Measurements from ENCODE around the gene ECEL1. TPM values are rescaled to one million over a fixed set of nuclear protein-coding genes. Genes with fewer than 3 reads are reported as not detected.

ECEL1 gene
- total RNA-seq, 2 experiments from 2014 or later = 0.10 TPM; not detected in 1

GRCh38 chr2:232504438-232504837 is 16.8 kb upstream of the ECEL1 start:
- H3K27ac Mint-ChIP-seq = no peak overlapping the region
- no peaks in the 10 kb centered on the region for H3K9me3 Mint-ChIP-seq
- no peak for DNase-seq
- no peak overlapping the region for H3K4me3 Mint-ChIP-seq
- CTCF ChIA-PET = no interaction called here
- intact Hi-C loops (cut with micrococcal nuclease) = no loop called here
- POLR2A ChIA-PET = no interaction called here
- peaks cover 7% of the 10 kb centered on the region for H3K4me1 Mint-ChIP-seq (ENCODE audit: low read depth)
- H3K36me3 Mint-ChIP-seq = no peaks in the 10 kb centered on the region
- H3K27me3 Mint-ChIP-seq = peaks cover 34% of the 10 kb centered on the region

GRCh38 chr2:232503809-232504323 is 16.2 kb upstream of the ECEL1 start:
- ChIA-PET CTCF (no interaction called here), POLR2A (no interaction called here)
- no peaks in the 10 kb centered on the region for H3K9me3 Mint-ChIP-seq
- peaks cover 34% of the 10 kb centered on the region for H3K27me3 Mint-ChIP-seq
- H3K4me1 Mint-ChIP-seq (ENCODE audit: low read depth) = peaks cover 7% of the 10 kb centered on the region
- H3K36me3 Mint-ChIP-seq = no peaks in the 10 kb centered on the region
- no peak for DNase-seq
- no peak overlapping the region for H3K27ac Mint-ChIP-seq
- peak overlapping the region; percentile 36 for H3K4me3 Mint-ChIP-seq
- intact Hi-C loops (cut with micrococcal nuclease) = no loop called here

- peak overlapping the region; percentile 51 for H3K4me3 Mint-ChIP-seq
- CTCF ChIA-PET = no interaction called here
- intact Hi-C loops (cut with micrococcal nuclease) = no loop called here
- H3K27me3 Mint-ChIP-seq = peaks cover 34% of the 10 kb centered on the region
- POLR2A ChIA-PET = no interaction called here
- peaks cover 7% of the 10 kb centered on the region for H3K4me1 Mint-ChIP-seq (ENCODE audit: low read depth)
- no peak overlapping the region for H3K27ac Mint-ChIP-seq
- H3K36me3 Mint-ChIP-seq = no peaks in the 10 kb centered on the region
- peak; percentile 61 for DNase-seq
- H3K9me3 Mint-ChIP-seq = no peaks in the 10 kb centered on the region
Observed at GRCh38 chr2:232502911-232503808, 15.5 kb upstream of the ECEL1 start.

GRCh38 chr2:232502511-232502910 is 14.9 kb upstream of the ECEL1 start:
- peak; percentile 30 for DNase-seq
- H3K4me3 Mint-ChIP-seq = peak overlapping the region; percentile 55
- H3K36me3 Mint-ChIP-seq = no peaks in the 10 kb centered on the region
- H3K9me3 Mint-ChIP-seq = no peaks in the 10 kb centered on the region
- no peak overlapping the region for H3K27ac Mint-ChIP-seq
- peaks cover 7% of the 10 kb centered on the region for H3K4me1 Mint-ChIP-seq (ENCODE audit: low read depth)
- ChIA-PET CTCF (no interaction called here), POLR2A (no interaction called here)
- H3K27me3 Mint-ChIP-seq = peaks cover 34% of the 10 kb centered on the region
- intact Hi-C loops (cut with micrococcal nuclease) = no loop called here

GRCh38 chr2:232501794-232502390 is 14.3 kb upstream of the ECEL1 start:
- CTCF ChIA-PET = no interaction called here
- Mint-ChIP-seq H3K9me3 (no peaks in the 10 kb centered on the region), H3K4me3 (no peak overlapping the region), H3K27ac (no peak overlapping the region), H3K27me3 (peaks cover 34% of the 10 kb centered on the region), H3K36me3 (no peaks in the 10 kb centered on the region), H3K4me1 (ENCODE audit: low read depth) (peaks cover 7% of the 10 kb centered on the region)
- no peak for DNase-seq
- POLR2A ChIA-PET = no interaction called here
- intact Hi-C loops (cut with micrococcal nuclease) = no loop called here

- Mint-ChIP-seq H3K36me3 (no peaks in the 10 kb centered on the region), H3K4me3 (no peak overlapping the region), H3K4me1 (ENCODE audit: low read depth) (peaks cover 7% of the 10 kb centered on the region), H3K9me3 (no peaks in the 10 kb centered on the region), H3K27me3 (peaks cover 34% of the 10 kb centered on the region), H3K27ac (no peak overlapping the region)
- CTCF ChIA-PET = no interaction called here
- intact Hi-C loops (cut with micrococcal nuclease) = no loop called here
- POLR2A ChIA-PET = no interaction called here
- DNase-seq = no peak
Observed at GRCh38 chr2:232501331-232501771, 13.7 kb upstream of the ECEL1 start.

GRCh38 chr2:232498452-232498851 is 10.8 kb upstream of the ECEL1 start:
- CTCF ChIA-PET = no interaction called here
- peaks cover 21% of the 10 kb centered on the region for H3K27me3 Mint-ChIP-seq
- DNase-seq = no peak
- no peak overlapping the region for H3K27ac Mint-ChIP-seq
- POLR2A ChIA-PET = no interaction called here
- intact Hi-C loops (cut with micrococcal nuclease) = no loop called here
- H3K4me3 Mint-ChIP-seq = no peak overlapping the region
- no peaks in the 10 kb centered on the region for H3K9me3 Mint-ChIP-seq
- peaks cover 5% of the 10 kb centered on the region for H3K4me1 Mint-ChIP-seq (ENCODE audit: low read depth)
- H3K36me3 Mint-ChIP-seq = no peaks in the 10 kb centered on the region

GRCh38 chr2:232497348-232497747 is 9.7 kb upstream of the ECEL1 start:
- H3K27me3 Mint-ChIP-seq = peaks cover 18% of the 10 kb centered on the region
- intact Hi-C loops (cut with micrococcal nuclease) = no loop called here
- H3K4me3 Mint-ChIP-seq = no peak overlapping the region
- peaks cover 1% of the 10 kb centered on the region for H3K4me1 Mint-ChIP-seq (ENCODE audit: low read depth)
- no peak for DNase-seq
- H3K9me3 Mint-ChIP-seq = no peaks in the 10 kb centered on the region
- H3K36me3 Mint-ChIP-seq = no peaks in the 10 kb centered on the region
- POLR2A ChIA-PET = no interaction called here
- no peak overlapping the region for H3K27ac Mint-ChIP-seq
- CTCF ChIA-PET = no interaction called here

GRCh38 chr2:232496501-232497270 is 9.1 kb upstream of the ECEL1 start:
- peaks cover 13% of the 10 kb centered on the region for H3K27me3 Mint-ChIP-seq
- H3K9me3 Mint-ChIP-seq = no peaks in the 10 kb centered on the region
- no peaks in the 10 kb centered on the region for H3K4me1 Mint-ChIP-seq (ENCODE audit: low read depth)
- H3K27ac Mint-ChIP-seq = no peak overlapping the region
- intact Hi-C loops (cut with micrococcal nuclease) = no loop called here
- H3K36me3 Mint-ChIP-seq = no peaks in the 10 kb centered on the region
- POLR2A ChIA-PET = no interaction called here
- no peak for DNase-seq
- no peak overlapping the region for H3K4me3 Mint-ChIP-seq
- CTCF ChIA-PET = no interaction called here

- Mint-ChIP-seq H3K36me3 (no peaks in the 10 kb centered on the region), H3K27me3 (peaks cover 11% of the 10 kb centered on the region), H3K27ac (no peak overlapping the region), H3K9me3 (no peaks in the 10 kb centered on the region), H3K4me3 (no peak overlapping the region), H3K4me1 (ENCODE audit: low read depth) (no peaks in the 10 kb centered on the region)
- POLR2A ChIA-PET = no interaction called here
- no peak for DNase-seq
- intact Hi-C loops (cut with micrococcal nuclease) = no loop called here
- CTCF ChIA-PET = no interaction called here
Observed at GRCh38 chr2:232495292-232495691, 7.7 kb upstream of the ECEL1 start.

- intact Hi-C loops (cut with micrococcal nuclease) = no loop called here
- CTCF ChIA-PET = no interaction called here
- Mint-ChIP-seq H3K27me3 (peaks cover 10% of the 10 kb centered on the region), H3K4me1 (ENCODE audit: low read depth) (no peaks in the 10 kb centered on the region), H3K27ac (no peak overlapping the region), H3K9me3 (no peaks in the 10 kb centered on the region), H3K4me3 (no peak overlapping the region), H3K36me3 (no peaks in the 10 kb centered on the region)
- POLR2A ChIA-PET = no interaction called here
- no peak for DNase-seq
Observed at GRCh38 chr2:232494542-232494941, 6.9 kb upstream of the ECEL1 start.

GRCh38 chr2:232493701-232494474 is 6.3 kb upstream of the ECEL1 start:
- peaks cover 16% of the 10 kb centered on the region for H3K27me3 Mint-ChIP-seq
- H3K27ac Mint-ChIP-seq = no peak overlapping the region
- H3K9me3 Mint-ChIP-seq = no peaks in the 10 kb centered on the region
- ChIA-PET POLR2A (no interaction called here), CTCF (no interaction called here)
- no peak for DNase-seq
- H3K4me3 Mint-ChIP-seq = no peak overlapping the region
- intact Hi-C loops (cut with micrococcal nuclease) = no loop called here
- no peaks in the 10 kb centered on the region for H3K4me1 Mint-ChIP-seq (ENCODE audit: low read depth)
- no peaks in the 10 kb centered on the region for H3K36me3 Mint-ChIP-seq

Measured in activated CD4-positive, alpha-beta memory T cell treated with anti-CD3 and anti-CD28 coated beads for 36 hours (primary cell).